ENCODE measurements around the gene NFIX.
"Not testable (repeated sequence)": the region's sequence is repeated elsewhere in the genome, so short reads cannot be mapped to it uniquely, and the experiment has no call there.

Gene NFIX

GRCh38 chr19:12994701-12995595, at the start of gene NFIX:
Gene NFIX, plus strand, starts transcription at chr19:12995475. Its CDS starts 363 bp downstream, at chr19:12995838.
- DNase-seq, result peak; percentile 45

GRCh38 chr19:12945479-12946091, 49.7 kb upstream of the NFIX start, which contains the start of gene RAD23A:
Gene RAD23A, plus strand, starts transcription at chr19:12945862. Its CDS starts 87 bp downstream, at chr19:12945949.
- peak; percentile 99 for DNase-seq

- peak; percentile 61 for DNase-seq
Observed at GRCh38 chr19:12946092-12946721, 49.1 kb upstream of the NFIX start.

GRCh38 chr19:12946731-12947496, 48.4 kb upstream of the NFIX start:
- no peak for DNase-seq

GRCh38 chr19:12947702-12948611, 47.3 kb upstream of the NFIX start:
- no peak for DNase-seq

- DNase-seq, result no peak
Observed at GRCh38 chr19:12948612-12949362, 46.5 kb upstream of the NFIX start.

GRCh38 chr19:12949363-12950283, 45.7 kb upstream of the NFIX start:
- DNase-seq, result no peak

- DNase-seq, result not testable (repeated sequence)
Observed at GRCh38 chr19:12952050-12952449, 43.2 kb upstream of the NFIX start.

- DNase-seq, result no peak
Observed at GRCh38 chr19:12952488-12953137, 42.7 kb upstream of the NFIX start.

GRCh38 chr19:12953138-12953798, 42.0 kb upstream of the NFIX start:
- DNase-seq, result no peak

GRCh38 chr19:12953799-12954611, 41.3 kb upstream of the NFIX start:
- DNase-seq, result no peak

GRCh38 chr19:12954612-12954962, 40.7 kb upstream of the NFIX start:
- no peak for DNase-seq

- DNase-seq, result not testable (repeated sequence)
Observed at GRCh38 chr19:12955575-12955974, 39.7 kb upstream of the NFIX start.

- no peak for DNase-seq
Observed at GRCh38 chr19:12955996-12956395, 39.3 kb upstream of the NFIX start.

GRCh38 chr19:12956446-12957388, 38.6 kb upstream of the NFIX start, which contains the start of gene GADD45GIP1:
Gene GADD45GIP1, minus strand, starts transcription at chr19:12957223. Its CDS starts 11 bp downstream, at chr19:12957212.
- peak; percentile 86 for DNase-seq

GRCh38 chr19:12957389-12957952, 37.8 kb upstream of the NFIX start:
- DNase-seq, result not testable (repeated sequence)
